Suprapubic skin (tissue), 4 donors: ENCODE measurements around the gene GHRHR. TPM values are rescaled to one million over a fixed set of nuclear protein-coding genes. Genes with fewer than 3 reads are reported as not detected.

Experiments used
- DNase-seq, 2 donors: peaks; one replicate each; pipeline ENCODE4 v3.0.0-alpha.2; 2019; ENCODE audit warnings: low spot score in 2 of 2
- H3K27ac ChIP-seq: fragments of 200-600 bp; sonication (generic); one replicate; pipeline ENCODE4 v1.5.1; 2019
- H3K27me3 ChIP-seq: fragments of 200-600 bp; sonication (generic); one replicate; pipeline ENCODE4 v1.5.1; 2019
- H3K36me3 ChIP-seq: fragments of 200-600 bp; sonication (generic); one replicate; pipeline ENCODE4 v1.5.1; 2019
- H3K4me1 ChIP-seq: fragments of 200-600 bp; sonication (generic); one replicate; pipeline ENCODE4 v1.5.1; 2019
- H3K4me3 ChIP-seq: fragments of 200-600 bp; sonication (generic); one replicate; pipeline ENCODE4 v1.5.1; 2019; ENCODE audit warnings: mild to moderate bottlenecking
- H3K9me3 ChIP-seq: fragments of 200-600 bp; sonication (generic); one replicate; pipeline ENCODE4 v1.5.1; 2019
- CTCF ChIP-seq, 2 donors: fragments of 200-600 bp in 1 of 2; fragments of 450-650 bp in 1 of 2; sonication (generic) in 1 of 2; IDR thresholded peaks; one replicate each; pipeline ENCODE4 v1.5.1; 2016 to 2019; ENCODE audit warnings: antibody characterized with exemption in 2 of 2, mild to moderate bottlenecking in 1 of 2, moderate library complexity in 1 of 2
- EP300 ChIP-seq: sonication (generic); formaldehyde crosslinking; IDR thresholded peaks from one replicate; pipeline ENCODE4 v1.6.1; 2017; ENCODE audit warnings: antibody characterized with exemption
- POLR2A ChIP-seq, 2 donors: fragments of 450-650 bp; IDR thresholded peaks; one replicate each; pipeline ENCODE4 v1.6.1; 2017; ENCODE audit warnings: antibody characterized with exemption in 2 of 2, mild to moderate bottlenecking in 2 of 2, moderate library complexity in 2 of 2
- POLR2AphosphoS5 ChIP-seq, 3 donors: sonication (generic); formaldehyde crosslinking; IDR thresholded peaks; one replicate each; pipeline ENCODE4 v1.6.1; 2017; ENCODE audit warnings: antibody characterized with exemption in 3 of 3
- WGBS: methylation state at CpG from one replicate; pipeline ENCODE4 v1.1.5; 2018; 5-methylcytosine and 5-hydroxymethylcytosine counted together
- total RNA-seq, 4 donors: library from RNA; depleted of rRNA; stranded (reverse); fragments of >200 nt; gene quantifications; one replicate each; pipeline ENCODE4 v1.1.0, GENCODE V29; 2016

GHRHR gene
- total RNA-seq, 4 donors from 2014 or later = 1.5 TPM; not detected in 3

- TF ChIP-seq CTCF (IDR thresholded peaks at IDR 0.05) (no peak), EP300 (no peak), POLR2A (IDR thresholded peaks at IDR 0.05) (no peak), POLR2AphosphoS5 (IDR thresholded peaks at IDR 0.05) (no peak)
- no peak overlapping the region for H3K4me3 ChIP-seq
- no peak overlapping the region for H3K27ac ChIP-seq
- no peaks in the 10 kb centered on the region for H3K36me3 ChIP-seq
- H3K4me1 ChIP-seq = no peaks in the 10 kb centered on the region
- no peaks in the 10 kb centered on the region for H3K9me3 ChIP-seq
- 52% methylated on average over 5 of the region's 5 CpGs for WGBS
- H3K27me3 ChIP-seq = peaks cover 5% of the 10 kb centered on the region
- DNase-seq = no peak
Observed at GRCh38 chr7:31007634-31008033, 43.9 kb downstream of the GHRHR start.

GRCh38 chr7:31014826-31015225, 51.1 kb downstream of the GHRHR start:
- no peak overlapping the region for H3K4me3 ChIP-seq
- H3K27me3 ChIP-seq = no peaks in the 10 kb centered on the region
- H3K36me3 ChIP-seq = no peaks in the 10 kb centered on the region
- H3K9me3 ChIP-seq = no peaks in the 10 kb centered on the region
- H3K4me1 ChIP-seq = no peaks in the 10 kb centered on the region
- WGBS = 100% methylated on average over 1 of the region's 3 CpGs
- TF ChIP-seq EP300 (no peak), CTCF (IDR thresholded peaks at IDR 0.05) (no peak), POLR2A (IDR thresholded peaks at IDR 0.05) (no peak), POLR2AphosphoS5 (IDR thresholded peaks at IDR 0.05) (no peak)
- no peak for DNase-seq
- no peak overlapping the region for H3K27ac ChIP-seq

GRCh38 chr7:31017032-31017675, 53.4 kb downstream of the GHRHR start:
- H3K36me3 ChIP-seq = no peaks in the 10 kb centered on the region
- TF ChIP-seq POLR2A (IDR thresholded peaks at IDR 0.05) (no peak), POLR2AphosphoS5 (IDR thresholded peaks at IDR 0.05) (no peak)
- no peaks in the 10 kb centered on the region for H3K27me3 ChIP-seq
- DNase-seq = no peak
- H3K27ac ChIP-seq = no peak overlapping the region
- no peaks in the 10 kb centered on the region for H3K9me3 ChIP-seq
- no peak overlapping the region for H3K4me3 ChIP-seq
- no peaks in the 10 kb centered on the region for H3K4me1 ChIP-seq
- WGBS = 76% methylated on average over 5 of the region's 7 CpGs

GRCh38 chr7:31017721-31018120, 54.0 kb downstream of the GHRHR start:
- Histone ChIP-seq H3K4me3 (no peak overlapping the region), H3K27ac (no peak overlapping the region), H3K36me3 (no peaks in the 10 kb centered on the region), H3K9me3 (no peaks in the 10 kb centered on the region), H3K27me3 (no peaks in the 10 kb centered on the region), H3K4me1 (no peaks in the 10 kb centered on the region)
- no peak for DNase-seq
- 79% methylated on average over 5 of the region's 5 CpGs for WGBS
- TF ChIP-seq POLR2AphosphoS5 (IDR thresholded peaks at IDR 0.05) (no peak), EP300 (no peak), CTCF (IDR thresholded peaks at IDR 0.05) (no peak), POLR2A (IDR thresholded peaks at IDR 0.05) (no peak)

GRCh38 chr7:31019509-31019908, 55.8 kb downstream of the GHRHR start:
- Histone ChIP-seq H3K9me3 (no peaks in the 10 kb centered on the region), H3K4me3 (no peak overlapping the region), H3K27me3 (no peaks in the 10 kb centered on the region), H3K27ac (no peak overlapping the region), H3K36me3 (no peaks in the 10 kb centered on the region), H3K4me1 (no peaks in the 10 kb centered on the region)
- TF ChIP-seq POLR2A (IDR thresholded peaks at IDR 0.05) (no peak), POLR2AphosphoS5 (IDR thresholded peaks at IDR 0.05) (no peak), EP300 (no peak), CTCF (IDR thresholded peaks at IDR 0.05) (no peak)
- 89% methylated on average over 1 of the region's 1 CpG for WGBS
- no peak for DNase-seq

GRCh38 chr7:31020161-31020560, 56.4 kb downstream of the GHRHR start:
- no peaks in the 10 kb centered on the region for H3K4me1 ChIP-seq
- TF ChIP-seq EP300 (no peak), POLR2A (IDR thresholded peaks at IDR 0.05) (no peak), CTCF (IDR thresholded peaks at IDR 0.05) (no peak), POLR2AphosphoS5 (IDR thresholded peaks at IDR 0.05) (no peak)
- H3K27me3 ChIP-seq = no peaks in the 10 kb centered on the region
- 89% methylated on average over 3 of the region's 3 CpGs for WGBS
- H3K9me3 ChIP-seq = no peaks in the 10 kb centered on the region
- no peaks in the 10 kb centered on the region for H3K36me3 ChIP-seq
- H3K27ac ChIP-seq = no peak overlapping the region
- no peak overlapping the region for H3K4me3 ChIP-seq
- no peak for DNase-seq
